ENCODE results near the gene ARPC1B.
"Not testable (repeated sequence)": the region's sequence is repeated elsewhere in the genome, so short reads cannot be mapped to it uniquely, and the experiment has no call there.

Gene ARPC1B
- 13.9 to 46.8 (median 30.5) reads per million in 18 experiments for total RNA-seq

DNA sequence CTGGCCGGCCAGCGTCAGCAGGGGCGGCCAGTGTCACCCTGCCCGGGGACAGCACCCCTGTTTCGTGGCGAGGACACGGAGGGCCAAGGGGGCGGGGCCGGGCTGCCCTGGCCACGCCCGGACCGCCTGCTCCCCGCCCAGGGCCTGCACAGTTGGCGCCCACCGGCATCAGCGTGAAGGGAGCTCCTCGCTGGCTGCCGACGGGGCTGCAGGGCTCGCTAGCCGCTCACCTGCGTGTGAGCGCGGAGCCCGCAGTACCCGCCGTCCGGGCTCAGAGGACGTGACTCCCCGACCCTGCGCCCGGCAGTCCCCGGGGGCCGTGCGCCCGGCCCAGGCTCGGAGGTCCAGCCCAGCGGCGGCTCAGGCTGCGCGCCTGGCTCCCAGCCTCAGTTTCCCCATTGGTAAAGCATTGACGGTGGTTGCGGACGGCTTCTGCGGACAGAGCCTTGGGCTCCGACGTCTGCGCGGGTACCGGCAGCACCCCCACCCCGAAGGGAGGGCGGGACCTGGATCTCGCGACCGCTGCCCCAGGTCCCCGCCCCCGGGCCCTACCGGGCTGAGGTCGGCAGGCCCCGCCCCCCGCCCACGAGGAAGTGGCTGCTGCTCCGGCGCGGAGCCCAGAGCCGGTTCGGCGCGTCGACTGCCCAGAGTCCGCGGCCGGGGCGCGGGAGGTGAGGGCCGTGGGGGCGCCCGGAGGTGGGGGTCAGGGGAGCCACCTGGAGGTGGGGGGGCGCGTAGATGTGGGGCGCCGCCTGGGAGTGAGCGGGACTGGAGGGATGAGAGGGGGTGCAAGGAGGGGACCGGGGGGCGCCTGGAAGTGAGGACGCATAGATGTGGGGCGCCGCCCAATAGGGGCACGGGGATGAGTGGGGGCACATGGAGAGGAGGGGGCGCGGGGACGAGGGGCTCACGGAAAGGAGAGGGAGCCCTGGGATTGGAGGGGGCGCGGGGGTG, at the start of gene ARPC1B:
ARPC1B (plus strand) TSS at position 620 of the 954 bp plus-strand sequence. CDS start 10,985 bp downstream, outside the sequence.
- peak; percentile 90 to 94 for DNase-seq

DNA sequence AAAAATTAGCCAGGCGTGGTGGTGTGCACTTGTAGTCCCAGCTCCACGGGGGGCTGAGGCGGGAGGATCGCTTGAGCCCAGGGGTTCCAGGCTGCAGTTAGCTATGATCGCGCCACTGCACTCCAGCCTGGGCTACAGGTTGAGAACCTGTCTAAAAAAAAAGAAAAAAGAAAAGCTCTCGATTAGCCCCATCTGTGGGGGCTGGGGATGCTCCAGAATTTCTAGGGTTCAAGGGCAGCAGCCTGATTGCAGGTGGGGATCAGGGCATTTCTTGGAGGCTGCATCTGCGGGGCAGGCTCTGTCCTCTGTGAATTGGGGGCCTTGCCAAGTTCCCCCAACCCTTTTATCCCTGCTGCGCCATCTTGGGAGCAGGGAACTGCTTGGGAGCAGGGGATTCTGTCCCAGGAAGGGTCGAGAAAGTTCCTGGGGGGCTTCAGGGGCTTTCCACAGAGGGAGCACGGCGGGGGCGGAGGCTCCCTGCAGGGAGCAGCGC, 49.5 kb upstream of the ARPC1B start:
- DNase-seq, result no peak

DNA sequence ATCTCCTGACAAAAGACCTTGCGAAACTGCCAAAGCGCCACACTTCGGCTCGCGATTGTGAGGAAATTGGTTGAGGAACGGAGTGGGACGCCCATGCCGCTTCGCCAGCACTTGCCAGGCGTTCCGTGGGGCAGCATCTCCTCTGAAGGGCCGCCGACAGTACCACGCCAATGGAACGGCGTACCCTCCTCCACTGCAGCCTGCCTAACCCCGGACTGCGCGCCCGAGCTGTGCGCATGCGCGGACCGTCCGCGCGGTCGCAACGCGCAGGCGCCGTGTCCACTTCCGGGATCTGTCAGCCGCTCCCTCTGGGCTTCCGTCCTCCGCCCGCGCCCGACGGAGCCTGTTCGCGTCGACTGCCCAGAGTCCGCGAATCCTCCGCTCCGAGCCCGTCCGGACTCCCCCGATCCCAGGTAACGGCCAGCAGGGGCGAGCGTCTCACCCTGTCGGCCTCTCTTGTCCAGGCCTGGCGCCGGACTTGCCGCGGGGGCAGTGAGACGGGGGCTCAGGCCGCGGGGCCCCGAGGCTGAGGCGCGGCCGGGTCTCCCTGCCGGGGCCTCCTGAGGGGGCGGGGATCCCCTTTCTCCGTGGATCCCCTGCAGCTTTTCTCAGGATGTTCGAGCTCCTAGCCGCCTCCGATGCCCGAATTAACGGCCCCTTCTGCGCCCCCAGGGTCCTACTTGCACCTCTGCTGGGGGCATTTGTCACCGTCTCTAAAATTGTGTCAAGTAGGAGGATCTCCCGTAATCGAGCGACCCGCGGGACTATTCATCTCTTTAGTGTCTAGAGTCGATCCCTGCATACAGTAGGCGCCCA, 48.7 kb upstream of the ARPC1B start, which contains the start of gene ARPC1A:
ARPC1A (plus strand) TSS at position 307 of the 816 bp plus-strand sequence. CDS start 7,456 bp downstream, outside the sequence.
- DNase-seq, result peak; percentile 94 to 95

DNA sequence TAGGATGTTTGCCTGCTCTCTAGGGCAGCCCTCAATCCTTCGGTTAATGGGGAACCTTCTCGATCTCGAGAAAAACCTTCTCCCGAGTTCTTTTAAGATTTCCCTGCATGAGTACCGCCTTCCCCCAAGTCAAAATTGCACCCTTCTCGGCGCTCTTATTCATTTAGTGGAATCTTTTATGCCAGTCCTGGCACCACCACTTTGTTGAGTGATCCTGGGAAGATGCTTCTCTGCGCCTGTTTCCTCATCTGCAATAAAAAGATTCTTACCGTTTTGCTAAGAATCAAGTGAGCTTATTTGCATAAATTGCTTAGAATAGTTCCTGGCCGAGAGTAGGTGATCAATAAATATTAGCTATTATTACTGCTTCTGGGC, 48.1 kb upstream of the ARPC1B start:
- DNase-seq, result peak in 1 of 2 donors; percentile 15

DNA sequence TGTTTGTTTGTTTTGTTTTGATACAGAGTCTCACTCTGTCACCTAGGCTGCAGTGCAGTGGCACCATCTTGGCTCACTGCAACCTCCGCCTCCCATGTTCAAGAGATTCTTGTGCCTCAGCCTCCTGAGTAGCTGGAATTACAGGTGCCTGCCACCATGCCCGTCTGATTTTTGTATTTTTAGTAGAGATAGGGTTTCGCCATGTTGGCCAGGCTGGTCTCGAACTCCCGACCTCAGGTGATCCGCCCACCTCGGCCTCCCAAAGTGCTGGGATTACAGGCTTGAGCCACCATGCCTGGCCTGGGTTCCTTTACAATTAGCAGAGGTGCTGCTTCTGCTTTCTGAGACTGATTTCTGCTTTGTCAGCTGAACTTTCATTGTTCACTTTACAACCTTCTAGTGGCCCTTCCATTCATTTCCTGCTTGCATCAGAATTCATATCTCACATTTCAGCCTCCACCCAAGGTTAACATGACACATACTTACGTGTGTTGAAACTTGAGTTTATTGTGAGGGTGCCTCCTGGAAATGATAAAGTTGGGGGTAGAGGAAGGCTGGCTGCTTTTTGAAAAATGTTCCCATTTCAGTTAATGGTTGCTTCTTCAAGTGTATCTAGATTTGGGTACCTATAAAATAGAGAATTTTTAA, 44.1 kb upstream of the ARPC1B start:
- peak; percentile 58 to 87 for DNase-seq

DNA sequence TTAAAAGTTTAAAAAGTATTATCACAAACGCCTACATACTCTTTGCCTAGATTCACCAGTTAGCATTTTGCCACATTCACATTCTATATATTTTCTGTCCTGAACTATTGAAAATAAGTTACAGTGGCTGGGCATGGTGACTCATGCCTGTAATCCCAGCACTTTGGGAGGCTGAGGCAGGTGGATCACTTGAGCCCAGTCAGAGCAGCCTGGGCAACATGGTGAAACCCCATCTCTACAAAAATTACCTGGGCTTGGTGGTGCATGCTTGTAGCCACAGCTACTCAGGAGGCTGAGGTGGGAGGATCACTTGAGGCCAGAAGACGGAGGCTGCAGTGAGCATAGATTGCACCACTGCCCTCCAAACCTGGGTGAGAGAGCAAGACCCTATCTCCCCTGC, 43.5 kb upstream of the ARPC1B start:
- DNase-seq, result no peak

DNA sequence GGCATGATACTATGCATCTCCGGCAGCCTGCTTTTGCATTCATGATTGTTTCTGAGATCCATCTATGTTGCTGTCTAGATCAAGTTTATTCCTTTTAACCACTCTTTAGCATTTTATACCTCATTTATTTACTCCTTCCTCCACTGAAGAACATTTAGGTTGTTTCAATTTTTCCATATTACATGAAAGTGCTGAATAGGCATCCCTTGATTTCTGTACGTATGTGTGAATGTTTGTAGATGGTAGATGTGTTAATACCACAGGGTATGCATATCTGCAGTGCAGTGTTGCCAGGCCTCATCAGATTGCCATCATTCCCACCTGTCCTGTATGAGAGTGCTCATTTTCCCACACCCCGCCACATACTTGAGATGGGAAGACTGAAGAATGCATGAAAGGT, 34.9 kb upstream of the ARPC1B start:
- DNase-seq, result no peak

DNA sequence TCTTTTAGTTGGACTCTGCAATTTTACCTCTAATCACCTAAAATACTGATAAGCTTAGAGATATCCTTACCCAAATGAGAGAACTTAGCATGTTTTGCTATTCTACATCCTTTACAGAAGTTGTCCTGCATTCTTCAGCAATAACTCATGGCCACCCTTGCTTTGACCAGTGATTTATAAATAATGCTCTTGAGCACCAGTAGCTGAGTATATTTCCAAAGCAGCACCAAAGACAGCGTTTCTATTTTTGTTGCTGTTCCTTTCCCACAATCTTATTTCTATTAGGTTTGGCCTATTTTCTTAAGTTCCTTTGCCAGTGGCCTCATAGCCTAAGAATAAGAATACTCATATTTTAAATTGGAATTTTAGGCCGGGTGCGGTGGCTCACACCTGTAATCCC, 33.9 kb upstream of the ARPC1B start:
- no peak for DNase-seq

DNA sequence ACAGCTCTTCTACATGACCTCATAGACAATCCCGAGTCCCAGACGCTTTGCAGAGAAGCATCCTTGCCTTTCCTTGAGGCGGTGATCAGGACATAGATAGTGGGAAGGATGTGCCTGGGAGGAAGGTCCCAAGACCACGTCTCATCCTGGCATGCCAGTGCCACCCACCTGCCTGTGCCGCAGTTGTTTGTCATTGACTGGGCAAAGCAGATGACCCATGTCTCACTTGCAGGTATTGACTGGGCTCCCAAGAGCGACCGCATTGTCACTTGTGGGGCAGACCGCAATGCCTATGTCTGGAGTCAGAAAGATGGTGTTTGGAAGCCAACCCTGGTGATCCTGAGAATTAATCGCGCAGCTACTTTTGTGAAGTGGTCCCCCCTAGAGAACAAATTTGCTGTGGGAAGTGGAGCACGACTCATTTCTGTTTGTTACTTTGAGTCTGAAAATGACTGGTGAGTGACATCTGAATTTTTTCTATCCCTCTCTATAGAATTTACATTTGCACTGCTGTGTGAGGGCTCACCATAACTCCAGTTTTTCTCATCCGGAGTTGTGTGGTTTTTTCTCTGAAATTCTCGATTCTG, 30.4 kb upstream of the ARPC1B start:
- no peak for DNase-seq

DNA sequence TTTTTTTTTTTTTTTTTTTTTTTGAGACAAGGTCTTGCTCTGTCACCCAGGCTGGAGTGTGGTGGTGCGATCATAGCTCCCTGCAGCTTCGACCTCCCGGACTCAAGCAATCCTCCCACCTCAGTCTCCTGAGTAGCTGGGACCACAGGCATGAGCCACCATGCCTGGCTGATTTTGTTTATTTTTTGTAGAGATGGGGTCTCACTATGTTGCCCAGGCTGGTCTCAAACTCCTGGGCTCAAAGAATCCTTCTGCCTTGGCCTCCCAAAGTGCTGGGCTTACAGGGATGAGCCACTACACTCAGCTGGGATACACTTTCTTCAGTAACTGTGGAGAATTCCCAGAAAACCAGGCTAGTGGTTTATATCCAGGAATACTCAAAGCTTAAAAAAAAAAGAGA, 23.9 kb upstream of the ARPC1B start:
- DNase-seq, result not testable (repeated sequence)

DNA sequence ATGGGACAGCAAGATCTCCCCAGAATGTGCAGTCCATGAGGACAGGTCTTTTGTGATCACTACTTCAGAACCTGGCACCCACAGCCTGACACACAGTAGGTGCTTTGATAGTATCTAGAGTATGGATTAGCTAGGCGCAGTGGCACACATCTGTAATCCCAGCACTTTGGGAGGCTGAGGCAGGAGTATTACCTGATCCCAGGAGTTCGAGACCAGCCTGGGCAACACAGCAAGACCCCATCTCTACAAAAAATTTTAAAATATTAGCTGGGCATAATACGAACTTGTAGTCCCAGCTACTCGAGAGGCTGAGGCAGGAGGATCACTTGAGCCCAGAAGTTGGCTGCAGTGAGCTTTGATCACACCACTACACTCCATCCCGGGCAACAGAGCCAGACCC, 22.3 kb upstream of the ARPC1B start:
- DNase-seq, result no peak

DNA sequence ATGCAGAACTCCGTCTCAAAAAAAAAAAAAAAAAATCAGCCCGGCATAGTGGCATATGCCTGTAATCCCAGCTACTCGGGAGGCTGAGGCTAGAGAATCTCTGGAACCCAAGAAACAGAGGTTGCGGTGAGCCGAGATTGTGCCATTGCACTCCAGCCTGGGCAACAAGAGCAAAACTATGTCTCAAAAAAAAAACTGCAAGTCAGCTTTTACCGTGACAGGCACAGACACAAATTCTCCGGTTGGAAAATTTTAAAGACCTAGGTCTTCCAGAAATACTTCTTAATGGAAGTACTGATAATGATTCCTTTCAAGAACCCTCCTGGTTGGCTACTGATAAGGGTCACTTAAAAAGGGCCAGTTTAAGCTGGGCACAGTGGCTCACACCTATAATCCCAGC, 19.4 kb upstream of the ARPC1B start:
- no peak for DNase-seq

DNA sequence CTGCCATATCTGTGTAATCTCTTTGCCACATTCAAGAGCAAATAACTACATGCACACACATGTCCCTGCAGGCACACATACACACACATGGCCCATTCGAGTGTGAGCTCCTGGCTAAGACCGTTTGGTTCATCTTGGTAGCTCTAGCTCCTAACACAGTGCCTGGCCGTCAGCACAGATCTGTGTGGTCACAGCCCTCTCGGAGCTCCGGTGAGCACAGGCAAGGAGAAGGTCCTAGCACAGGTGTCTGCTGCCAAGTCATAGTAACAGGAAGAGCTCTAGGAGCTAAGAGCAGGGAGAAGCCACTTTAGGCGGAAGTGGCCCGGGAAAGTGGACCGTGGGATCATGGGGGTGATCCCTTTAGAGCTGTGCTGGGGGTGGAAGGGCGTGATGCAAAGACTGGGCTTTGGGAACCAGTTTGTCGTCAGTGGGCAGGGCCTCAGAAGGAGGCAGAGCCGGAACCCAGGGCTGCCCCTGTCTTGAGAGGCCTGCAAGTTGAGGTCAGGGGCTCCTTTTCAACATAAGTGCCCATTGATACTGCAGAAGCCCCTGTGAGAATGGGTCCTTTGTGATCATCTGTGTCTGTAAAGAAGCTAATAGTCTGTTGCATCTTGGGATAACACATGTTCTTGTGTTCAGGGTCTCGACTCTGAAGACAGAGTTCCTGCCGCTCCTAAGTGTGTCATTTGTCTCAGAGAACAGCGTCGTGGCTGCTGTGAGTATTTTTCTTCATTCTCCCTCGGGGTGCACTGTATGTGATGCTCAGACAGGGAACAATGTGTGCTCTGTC, 16.6 kb upstream of the ARPC1B start:
- no peak for DNase-seq

DNA sequence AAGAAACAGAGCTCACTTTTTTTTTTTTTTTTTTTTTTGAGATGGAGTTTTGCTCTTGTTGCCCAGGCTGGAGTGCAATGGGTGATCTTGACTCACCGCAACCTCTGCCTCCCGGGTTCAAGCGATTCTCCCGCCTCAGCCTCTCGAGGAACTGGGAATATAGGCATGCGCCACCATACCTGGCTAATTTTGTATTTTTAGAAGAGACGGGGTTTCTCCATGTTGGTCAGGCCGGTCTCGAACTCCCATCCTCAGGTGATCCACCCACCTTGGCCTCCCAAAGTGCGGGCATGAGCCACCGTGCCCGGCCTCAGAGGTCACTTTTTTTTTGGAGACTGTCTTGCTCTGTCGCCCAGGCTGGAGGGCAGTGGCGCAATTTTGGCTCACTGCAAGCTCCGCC, 16.0 kb upstream of the ARPC1B start:
- DNase-seq, result not testable (repeated sequence)

DNA sequence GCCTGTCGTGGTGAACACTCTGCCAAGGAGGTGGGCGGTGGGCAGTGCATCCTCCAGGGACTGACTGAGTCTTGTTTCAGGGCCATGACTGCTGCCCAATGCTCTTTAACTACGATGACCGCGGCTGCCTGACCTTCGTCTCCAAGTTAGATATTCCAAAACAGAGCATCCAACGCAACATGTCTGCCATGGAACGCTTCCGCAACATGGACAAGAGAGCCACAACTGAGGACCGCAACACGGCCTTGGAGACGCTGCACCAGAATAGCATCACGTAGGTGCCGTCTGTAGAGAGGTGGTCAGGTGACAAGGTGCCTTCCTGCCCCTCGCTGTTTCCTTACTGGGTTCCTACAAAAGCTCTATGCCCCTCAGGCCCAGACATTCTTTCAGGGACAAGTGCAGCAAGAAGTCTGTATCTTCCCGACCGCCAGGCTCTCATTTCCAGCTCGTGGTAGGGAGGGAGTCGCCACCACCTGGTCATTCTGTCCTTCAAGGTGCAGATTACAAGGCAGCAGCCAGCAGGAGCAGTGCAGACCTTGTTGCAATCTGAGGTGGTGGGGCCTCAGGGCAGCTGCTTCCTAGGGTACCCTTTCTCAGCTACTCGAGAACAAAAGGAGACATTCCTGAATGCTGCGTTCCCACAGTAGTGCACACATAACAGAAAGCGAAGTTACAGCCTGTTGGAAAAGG, 14.9 kb upstream of the ARPC1B start:
- no peak for DNase-seq

DNA sequence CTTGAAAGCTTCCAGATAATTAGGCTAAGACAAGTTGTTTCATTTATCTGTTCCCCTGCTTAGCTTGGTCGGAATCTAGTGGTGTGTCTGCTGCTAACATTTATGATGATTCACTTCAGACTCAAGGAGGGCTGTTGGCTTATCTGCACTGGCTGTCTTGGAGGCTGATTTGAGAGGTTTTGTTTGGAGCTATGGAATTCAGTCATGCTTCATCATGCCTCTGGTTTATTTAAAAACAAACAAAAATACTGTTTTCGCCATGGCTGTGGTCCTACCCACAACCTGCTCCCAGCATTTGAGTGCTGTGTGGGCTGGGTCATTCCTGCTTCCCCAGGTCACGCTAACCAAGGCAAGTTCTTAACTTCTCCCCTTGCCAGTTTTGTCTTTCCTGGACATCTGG, 11.7 kb upstream of the ARPC1B start:
- DNase-seq, result no peak

DNA sequence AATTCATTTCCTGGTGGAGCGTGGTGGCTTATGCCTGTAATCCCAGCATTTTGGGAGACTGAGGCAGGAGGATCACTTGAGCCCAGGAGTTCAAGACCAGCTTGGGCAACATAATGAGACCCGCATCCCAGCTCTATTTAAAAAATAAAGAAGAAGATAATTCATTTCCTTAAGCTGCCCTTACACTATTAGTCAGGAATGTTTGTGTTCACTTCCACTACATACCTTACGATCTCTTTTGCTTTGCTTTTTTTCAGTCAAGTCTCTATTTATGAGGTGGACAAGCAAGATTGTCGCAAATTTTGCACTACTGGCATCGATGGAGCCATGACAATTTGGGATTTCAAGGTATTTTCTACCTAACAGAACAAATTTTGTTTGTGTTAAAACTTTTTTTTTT, 11.2 kb upstream of the ARPC1B start:
- DNase-seq, result no peak

DNA sequence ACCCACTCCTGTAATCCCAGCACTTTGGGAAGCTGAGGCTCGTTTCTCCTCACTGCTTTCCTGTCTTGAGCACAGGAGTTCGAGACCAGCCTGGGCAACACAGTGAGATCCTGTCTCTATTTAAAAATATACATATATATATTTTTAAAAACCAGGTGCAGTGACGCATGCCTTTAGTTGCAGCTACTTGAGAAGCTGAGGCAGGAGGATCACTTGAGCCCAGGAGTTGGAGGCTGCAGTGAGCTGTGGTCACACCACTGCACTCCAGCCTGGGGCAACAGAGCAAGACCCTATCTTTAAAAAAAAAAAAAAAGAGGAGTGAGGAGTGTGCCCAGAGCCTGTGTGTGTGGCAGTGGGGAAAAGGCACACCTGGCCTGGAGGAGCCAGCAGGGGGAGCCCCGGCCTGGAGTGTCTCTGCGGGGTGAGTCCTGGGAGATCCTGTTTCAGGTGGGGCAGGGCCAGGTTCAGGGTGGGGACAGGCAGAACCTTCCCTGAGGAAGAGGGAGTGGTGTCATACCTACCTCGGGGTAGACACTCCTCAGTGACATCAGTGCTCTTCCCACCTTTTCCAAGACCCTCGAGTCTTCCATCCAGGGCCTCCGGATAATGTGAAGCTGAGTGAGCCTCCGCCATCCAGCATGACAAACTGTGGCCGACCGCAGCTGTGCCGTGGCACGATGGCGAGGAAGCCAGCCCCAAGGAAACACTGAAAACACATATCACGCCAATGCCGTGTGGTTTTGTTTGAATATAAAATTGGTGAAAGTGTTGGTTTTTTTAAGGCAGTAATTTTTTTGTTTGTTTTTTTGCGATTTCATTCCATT, 9.0 kb upstream of the ARPC1B start:
- peak in 1 of 2 donors; percentile 26 for DNase-seq

DNA sequence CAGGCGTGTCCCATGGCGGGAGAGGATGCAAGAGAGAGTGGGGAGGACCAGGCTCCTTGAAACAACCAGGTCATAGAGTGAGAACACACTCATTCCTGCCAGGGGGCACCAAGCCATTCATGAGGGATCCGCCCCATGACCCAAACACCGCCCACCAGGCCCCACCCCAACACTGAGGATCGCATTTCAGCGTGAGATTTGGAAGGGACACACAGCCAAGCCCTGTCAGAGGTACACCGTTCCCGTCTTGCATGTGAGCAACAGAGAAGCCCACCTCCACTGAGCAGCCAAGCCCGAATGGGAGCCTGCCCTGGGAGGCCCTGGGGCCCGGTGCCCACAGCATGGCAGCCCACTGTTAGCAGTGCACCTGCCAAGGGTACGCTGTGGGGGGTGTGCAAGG, 7.9 kb upstream of the ARPC1B start:
- DNase-seq, result no peak
